Measurements from ENCODE around the gene LCAT.

The LCAT gene

DNA sequence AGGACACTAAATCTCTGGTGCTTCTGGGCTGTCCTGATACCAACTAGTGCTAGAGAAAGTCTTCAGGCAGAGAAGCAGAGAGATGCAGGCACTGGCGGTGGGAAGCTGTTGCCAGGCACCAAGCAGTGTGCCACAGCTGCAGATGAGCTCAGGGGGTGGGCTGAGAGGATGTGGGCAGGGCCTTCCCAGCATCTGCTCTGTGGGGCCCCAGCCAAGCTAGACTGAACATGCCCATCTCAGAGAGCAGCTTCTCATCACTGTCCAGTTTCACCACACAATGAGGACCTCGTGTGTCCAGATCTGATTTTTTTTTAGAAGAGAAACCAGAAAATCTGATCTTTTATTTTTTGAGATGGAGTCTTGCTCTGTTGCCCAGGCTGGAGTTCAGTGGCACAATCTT is 33.8 kb downstream of the LCAT start:
- H3K27ac ChIP-seq (replicated peaks), result no peak overlapping the region

DNA sequence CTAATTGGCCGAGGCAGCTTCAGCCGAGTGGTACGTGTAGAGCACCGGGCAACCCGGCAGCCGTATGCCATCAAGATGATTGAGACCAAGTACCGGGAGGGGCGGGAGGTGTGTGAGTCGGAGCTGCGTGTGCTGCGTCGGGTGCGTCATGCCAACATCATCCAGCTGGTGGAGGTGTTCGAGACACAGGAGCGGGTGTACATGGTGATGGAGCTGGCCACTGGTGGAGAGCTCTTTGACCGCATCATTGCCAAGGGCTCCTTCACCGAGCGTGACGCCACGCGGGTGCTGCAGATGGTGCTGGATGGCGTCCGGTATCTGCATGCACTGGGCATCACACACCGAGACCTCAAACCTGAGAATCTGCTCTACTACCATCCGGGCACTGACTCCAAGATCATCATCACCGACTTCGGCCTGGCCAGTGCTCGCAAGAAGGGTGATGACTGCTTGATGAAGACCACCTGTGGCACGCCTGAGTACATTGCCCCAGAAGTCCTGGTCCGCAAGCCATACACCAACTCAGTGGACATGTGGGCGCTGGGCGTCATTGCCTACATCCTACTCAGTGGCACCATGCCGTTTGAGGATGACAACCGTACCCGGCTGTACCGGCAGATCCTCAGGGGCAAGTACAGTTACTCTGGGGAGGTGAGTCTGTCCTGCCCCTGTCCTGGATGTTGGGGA is 34.7 kb downstream of the LCAT start:
- TF ChIP-seq, protein P1, sequence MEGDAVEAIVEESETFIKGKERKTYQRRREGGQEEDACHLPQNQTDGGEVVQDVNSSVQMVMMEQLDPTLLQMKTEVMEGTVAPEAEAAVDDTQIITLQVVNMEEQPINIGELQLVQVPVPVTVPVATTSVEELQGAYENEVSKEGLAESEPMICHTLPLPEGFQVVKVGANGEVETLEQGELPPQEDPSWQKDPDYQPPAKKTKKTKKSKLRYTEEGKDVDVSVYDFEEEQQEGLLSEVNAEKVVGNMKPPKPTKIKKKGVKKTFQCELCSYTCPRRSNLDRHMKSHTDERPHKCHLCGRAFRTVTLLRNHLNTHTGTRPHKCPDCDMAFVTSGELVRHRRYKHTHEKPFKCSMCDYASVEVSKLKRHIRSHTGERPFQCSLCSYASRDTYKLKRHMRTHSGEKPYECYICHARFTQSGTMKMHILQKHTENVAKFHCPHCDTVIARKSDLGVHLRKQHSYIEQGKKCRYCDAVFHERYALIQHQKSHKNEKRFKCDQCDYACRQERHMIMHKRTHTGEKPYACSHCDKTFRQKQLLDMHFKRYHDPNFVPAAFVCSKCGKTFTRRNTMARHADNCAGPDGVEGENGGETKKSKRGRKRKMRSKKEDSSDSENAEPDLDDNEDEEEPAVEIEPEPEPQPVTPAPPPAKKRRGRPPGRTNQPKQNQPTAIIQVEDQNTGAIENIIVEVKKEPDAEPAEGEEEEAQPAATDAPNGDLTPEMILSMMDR (IDR thresholded peaks at IDR 0.05; ENCODE audit: insufficient read depth, low read length), result no peak
- TF ChIP-seq POLR2AphosphoS5 (IDR thresholded peaks at IDR 0.05; ENCODE audit: low read depth), result no peak
- TF ChIP-seq, protein P2, sequence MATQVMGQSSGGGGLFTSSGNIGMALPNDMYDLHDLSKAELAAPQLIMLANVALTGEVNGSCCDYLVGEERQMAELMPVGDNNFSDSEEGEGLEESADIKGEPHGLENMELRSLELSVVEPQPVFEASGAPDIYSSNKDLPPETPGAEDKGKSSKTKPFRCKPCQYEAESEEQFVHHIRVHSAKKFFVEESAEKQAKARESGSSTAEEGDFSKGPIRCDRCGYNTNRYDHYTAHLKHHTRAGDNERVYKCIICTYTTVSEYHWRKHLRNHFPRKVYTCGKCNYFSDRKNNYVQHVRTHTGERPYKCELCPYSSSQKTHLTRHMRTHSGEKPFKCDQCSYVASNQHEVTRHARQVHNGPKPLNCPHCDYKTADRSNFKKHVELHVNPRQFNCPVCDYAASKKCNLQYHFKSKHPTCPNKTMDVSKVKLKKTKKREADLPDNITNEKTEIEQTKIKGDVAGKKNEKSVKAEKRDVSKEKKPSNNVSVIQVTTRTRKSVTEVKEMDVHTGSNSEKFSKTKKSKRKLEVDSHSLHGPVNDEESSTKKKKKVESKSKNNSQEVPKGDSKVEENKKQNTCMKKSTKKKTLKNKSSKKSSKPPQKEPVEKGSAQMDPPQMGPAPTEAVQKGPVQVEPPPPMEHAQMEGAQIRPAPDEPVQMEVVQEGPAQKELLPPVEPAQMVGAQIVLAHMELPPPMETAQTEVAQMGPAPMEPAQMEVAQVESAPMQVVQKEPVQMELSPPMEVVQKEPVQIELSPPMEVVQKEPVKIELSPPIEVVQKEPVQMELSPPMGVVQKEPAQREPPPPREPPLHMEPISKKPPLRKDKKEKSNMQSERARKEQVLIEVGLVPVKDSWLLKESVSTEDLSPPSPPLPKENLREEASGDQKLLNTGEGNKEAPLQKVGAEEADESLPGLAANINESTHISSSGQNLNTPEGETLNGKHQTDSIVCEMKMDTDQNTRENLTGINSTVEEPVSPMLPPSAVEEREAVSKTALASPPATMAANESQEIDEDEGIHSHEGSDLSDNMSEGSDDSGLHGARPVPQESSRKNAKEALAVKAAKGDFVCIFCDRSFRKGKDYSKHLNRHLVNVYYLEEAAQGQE (IDR thresholded peaks at IDR 0.05; ENCODE audit: insufficient replicate concordance, low read depth), result no peak
- no peak for TF ChIP-seq GABPA (IDR thresholded peaks at IDR 0.05; ENCODE audit: low read depth)
- TF ChIP-seq SPI1 (IDR thresholded peaks at IDR 0.05; ENCODE audit: borderline replicate concordance, low read depth), result no peak
- Histone ChIP-seq H3K27ac (replicated peaks) (no peak overlapping the region), H3K27me3 (ENCODE audit: insufficient read depth, poor library complexity, severe bottlenecking) (no peaks in the 10 kb centered on the region), H3K4me3 (replicated peaks; ENCODE audit: insufficient read depth, low read length) (no peak overlapping the region)
- DNase-seq (ENCODE audit: low read depth in 1 of 2, low spot score in 1 of 2), result no peak

More for the DNA sequence above, 33.8 kb downstream of the LCAT start:
- Histone ChIP-seq H3K4me3 (replicated peaks; ENCODE audit: insufficient read depth, low read length) (no peak overlapping the region), H3K27me3 (ENCODE audit: insufficient read depth, poor library complexity, severe bottlenecking) (no peaks in the 10 kb centered on the region)
- no peak for DNase-seq (ENCODE audit: low read depth in 1 of 2, low spot score in 1 of 2)
- TF ChIP-seq GABPA (IDR thresholded peaks at IDR 0.05; ENCODE audit: low read depth), result no peak
- TF ChIP-seq, protein P2 (IDR thresholded peaks at IDR 0.05; ENCODE audit: insufficient replicate concordance, low read depth), result no peak
- no peak for TF ChIP-seq SPI1 (IDR thresholded peaks at IDR 0.05; ENCODE audit: borderline replicate concordance, low read depth)
- TF ChIP-seq, protein P1 (IDR thresholded peaks at IDR 0.05; ENCODE audit: insufficient read depth, low read length), result no peak
- TF ChIP-seq POLR2AphosphoS5 (IDR thresholded peaks at IDR 0.05; ENCODE audit: low read depth), result no peak

DNA sequence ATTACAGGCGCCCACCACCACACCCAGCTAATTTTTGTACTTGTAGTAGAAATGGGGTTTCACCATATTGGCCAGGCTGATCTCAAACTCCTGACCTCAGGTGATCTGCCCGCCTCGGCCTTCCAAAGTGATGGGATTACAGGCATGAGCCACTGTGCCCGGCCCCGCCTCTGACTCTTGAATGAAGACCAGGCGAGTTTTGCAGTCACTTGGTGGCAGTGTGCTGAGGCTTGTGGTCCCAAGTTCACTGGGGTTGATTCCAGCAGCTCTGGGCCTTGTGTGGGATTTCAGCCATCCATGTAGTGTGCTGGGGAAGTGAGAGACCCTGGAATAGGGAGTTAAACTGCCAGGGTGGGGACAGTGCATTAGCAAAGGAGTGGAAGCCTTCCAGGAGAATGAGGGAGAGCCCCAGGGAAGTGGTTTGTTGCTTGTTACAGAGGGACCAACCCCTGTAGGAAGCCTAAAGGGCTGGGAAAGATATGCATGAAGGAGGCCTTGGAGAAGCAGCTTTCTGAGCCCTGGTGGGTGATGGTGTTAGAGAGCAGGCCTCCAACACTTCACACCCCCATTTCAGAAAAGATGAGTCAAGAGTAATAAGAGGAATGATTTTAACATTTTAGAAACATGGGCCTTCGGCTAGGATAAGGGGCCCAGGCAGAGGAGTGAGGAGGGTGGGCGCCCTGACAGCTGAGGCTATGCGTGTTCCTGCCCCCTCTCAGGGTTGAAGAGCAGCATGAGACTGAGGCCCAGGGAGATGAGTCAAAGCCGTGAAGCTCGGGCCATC is 36.3 kb downstream of the LCAT start:
- no peak overlapping the region for H3K27ac ChIP-seq (replicated peaks)
- no peak overlapping the region for H3K4me3 ChIP-seq (replicated peaks; ENCODE audit: insufficient read depth, low read length)
- no peaks in the 10 kb centered on the region for H3K27me3 ChIP-seq (ENCODE audit: insufficient read depth, poor library complexity, severe bottlenecking)
- TF ChIP-seq SPI1 (IDR thresholded peaks at IDR 0.05; ENCODE audit: borderline replicate concordance, low read depth) (no peak), GABPA (IDR thresholded peaks at IDR 0.05; ENCODE audit: low read depth) (no peak)
- DNase-seq (ENCODE audit: low read depth in 1 of 2, low spot score in 1 of 2), result no peak

DNA sequence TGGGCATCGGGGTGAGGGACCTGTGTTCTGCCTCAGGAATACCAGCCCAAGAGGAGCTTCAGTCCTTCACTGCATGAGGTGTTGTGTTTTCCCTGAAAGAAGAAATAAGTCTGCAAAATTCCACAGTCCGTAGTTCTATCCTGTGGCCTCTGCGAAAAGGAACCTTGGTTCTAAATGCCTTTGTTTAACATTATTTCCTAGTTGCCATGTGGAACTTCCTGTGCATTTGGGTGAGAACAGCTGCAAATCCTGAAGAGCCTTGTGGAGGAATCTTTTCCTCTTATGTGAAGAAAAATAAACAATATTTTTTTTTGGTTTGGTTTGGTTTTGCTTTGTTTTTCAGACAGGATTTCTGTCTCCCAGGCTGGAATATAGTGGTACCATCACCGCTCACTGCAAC is 41.1 kb downstream of the LCAT start:
- Histone ChIP-seq H3K27ac (replicated peaks) (no peak overlapping the region), H3K4me3 (replicated peaks; ENCODE audit: insufficient read depth, low read length) (no peak overlapping the region)
- TF ChIP-seq, protein P1 (IDR thresholded peaks at IDR 0.05; ENCODE audit: insufficient read depth, low read length), result no peak
- TF ChIP-seq, protein P2 (IDR thresholded peaks at IDR 0.05; ENCODE audit: insufficient replicate concordance, low read depth), result no peak
- no peak for TF ChIP-seq SPI1 (IDR thresholded peaks at IDR 0.05; ENCODE audit: borderline replicate concordance, low read depth)
- TF ChIP-seq GABPA (IDR thresholded peaks at IDR 0.05; ENCODE audit: low read depth), result no peak
- no peak for TF ChIP-seq POLR2AphosphoS5 (IDR thresholded peaks at IDR 0.05; ENCODE audit: low read depth)

More for the DNA sequence above, 41.1 kb downstream of the LCAT start:
- DNase-seq (ENCODE audit: low read depth in 1 of 2, low spot score in 1 of 2), result no peak
- H3K27me3 ChIP-seq (ENCODE audit: insufficient read depth, poor library complexity, severe bottlenecking), result no peaks in the 10 kb centered on the region
